ENCODE measurements around the gene NFIX. TPM values are rescaled to one million over a fixed set of nuclear protein-coding genes. Genes with fewer than 3 reads are reported as not detected.
A peak's percentile ranks its signal among the peaks of the same experiment; 100 is the strongest.

NFIX gene
- total RNA-seq, 3 donors from 2014 or later (not counting 1 experiment from before 2014, with no cell fraction given), result 0.61 to 2.1 (median 1.3) TPM

DNA sequence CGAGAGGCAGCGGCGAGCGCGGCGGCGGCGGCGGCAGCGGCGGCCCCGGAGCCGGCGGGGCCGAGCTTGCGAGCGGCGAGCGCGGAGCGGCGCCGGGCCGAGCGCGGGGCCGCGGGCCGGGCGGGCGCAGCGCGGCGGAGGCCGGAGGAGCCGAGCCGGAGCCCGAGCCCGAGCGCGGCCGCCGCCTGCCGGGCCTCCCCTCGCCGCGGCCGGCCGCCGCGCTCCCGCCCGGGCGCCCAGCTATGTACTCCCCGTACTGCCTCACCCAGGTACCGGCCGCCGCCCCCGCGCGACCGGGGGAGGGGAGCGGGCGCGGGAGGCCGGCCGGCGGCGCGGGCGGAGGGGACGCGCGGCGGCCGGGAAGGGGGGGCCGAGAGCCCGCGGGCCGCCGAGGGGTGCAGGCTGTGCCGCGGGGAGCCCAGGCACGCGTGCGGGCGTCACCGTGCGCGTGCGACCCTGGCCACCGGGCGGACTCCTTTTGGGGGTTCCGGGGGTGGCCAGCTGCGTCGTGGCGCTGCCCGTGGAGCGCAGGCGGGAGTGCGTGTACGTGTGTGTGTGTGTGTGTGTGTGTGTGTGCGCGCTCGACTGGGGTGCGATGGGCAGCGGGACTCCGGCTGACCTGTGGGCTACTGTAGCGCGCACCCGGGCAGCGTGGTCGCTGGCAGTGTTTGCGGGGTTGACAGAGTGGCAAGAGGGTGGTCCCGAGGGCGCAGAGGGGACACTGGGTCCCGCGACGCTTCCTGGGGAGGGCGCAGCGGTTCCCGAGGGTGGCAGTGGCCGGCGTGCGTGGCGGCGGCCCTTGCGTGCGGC lies 526 bp downstream of the NFIX start:
- peak overlapping the region; percentile 91 for H3K4me3 Mint-ChIP-seq
- H3K36me3 Mint-ChIP-seq, result no peaks in the 10 kb centered on the region
- Histone ChIP-seq H3K4me1 (ENCODE audit: control insufficient read depth, insufficient read depth, low read length) (peaks cover 12% of the 10 kb centered on the region), H3K27me3 (ENCODE audit: control insufficient read depth, insufficient read depth, low read length) (peaks cover 5% of the 10 kb centered on the region), H3K36me3 (ENCODE audit: control insufficient read depth, insufficient read depth, low read length) (no peaks in the 10 kb centered on the region), H3K4me3 (ENCODE audit: low read length) (peak overlapping the region; percentile 33), H3K27ac (ENCODE audit: low read length) (no peak overlapping the region), H3K9me3 (ENCODE audit: control insufficient read depth, insufficient read depth, low read length) (no peaks in the 10 kb centered on the region)
- H3K27me3 Mint-ChIP-seq (ENCODE audit: low read depth in 2 of 2), result peaks cover 19 to 41% of the 10 kb centered on the region in 2 donors
- H3K9me3 Mint-ChIP-seq, result no peaks in the 10 kb centered on the region
- H3K4me1 Mint-ChIP-seq, result peaks cover 6 to 11% of the 10 kb centered on the region in 2 donors
- whole genome bisulfite sequencing (ENCODE audit: insufficient coverage), result under 1% methylated on average over 129 of the region's 129 CpGs
- ATAC-seq (peak in 2 of 3 donors; percentile 36), DNase-seq (peak in 1 of 2 donors; percentile 45)
- TF ChIP-seq CTCF (IDR thresholded peaks at IDR 0.05), result no peak
- peak overlapping the region in 1 of 2 donors; percentile 52 for H3K27ac Mint-ChIP-seq
- intact Hi-C loops (cut with micrococcal nuclease), result no loop called here

DNA sequence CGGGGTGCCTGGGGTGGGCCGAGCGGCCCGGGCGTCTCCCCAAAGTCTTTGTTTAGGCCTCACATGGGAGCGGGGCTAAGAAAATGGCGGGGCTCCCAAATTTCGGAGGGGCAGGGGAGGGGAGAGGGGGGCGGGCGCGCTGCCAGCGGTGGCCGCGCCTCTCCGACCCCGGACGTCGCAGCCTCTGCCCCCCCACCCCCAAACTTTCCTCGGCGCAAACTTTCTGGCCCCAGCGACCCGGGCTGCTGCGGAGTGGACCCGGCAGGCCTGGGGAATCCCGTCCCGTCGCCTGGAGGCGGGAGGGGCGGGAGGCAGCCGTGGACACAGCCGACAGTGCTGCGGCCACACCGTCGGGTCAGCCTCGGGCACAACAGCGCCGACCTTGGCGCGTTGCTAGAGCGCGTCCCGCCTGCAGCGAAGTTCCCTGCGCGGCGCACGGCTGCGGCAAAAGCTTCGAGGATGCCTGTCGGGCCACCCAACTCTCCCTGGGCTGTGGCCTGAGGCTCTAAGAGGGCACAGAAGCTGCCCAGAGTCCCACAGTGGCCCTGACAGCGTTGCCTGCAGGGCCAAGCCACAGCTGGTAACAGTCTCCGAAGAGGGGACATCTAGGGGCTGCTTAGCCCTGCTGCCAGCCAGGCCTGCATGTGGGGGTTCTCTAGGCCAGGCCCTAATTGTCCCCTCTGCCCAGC lies 1.3 kb downstream of the NFIX start:
- intact Hi-C loops (cut with micrococcal nuclease), result no loop called here
- Histone ChIP-seq H3K36me3 (ENCODE audit: control insufficient read depth, insufficient read depth, low read length) (no peaks in the 10 kb centered on the region), H3K9me3 (ENCODE audit: control insufficient read depth, insufficient read depth, low read length) (no peaks in the 10 kb centered on the region), H3K4me3 (ENCODE audit: low read length) (no peak overlapping the region), H3K27me3 (ENCODE audit: control insufficient read depth, insufficient read depth, low read length) (peaks cover 5% of the 10 kb centered on the region), H3K4me1 (ENCODE audit: control insufficient read depth, insufficient read depth, low read length) (peaks cover 12% of the 10 kb centered on the region), H3K27ac (ENCODE audit: low read length) (no peak overlapping the region)
- TF ChIP-seq CTCF (IDR thresholded peaks at IDR 0.05), result no peak
- peaks cover 6 to 11% of the 10 kb centered on the region in 2 donors for H3K4me1 Mint-ChIP-seq
- DNase-seq (no peak), ATAC-seq (no peak)
- peak overlapping the region in 1 of 2 donors; percentile 52 for H3K27ac Mint-ChIP-seq
- peak overlapping the region; percentile 55 for H3K4me3 Mint-ChIP-seq
- 47% methylated on average over 49 of the region's 52 CpGs for WGBS (ENCODE audit: insufficient coverage)
- no peaks in the 10 kb centered on the region for H3K36me3 Mint-ChIP-seq
- H3K27me3 Mint-ChIP-seq (ENCODE audit: low read depth in 2 of 2), result peaks cover 19 to 35% of the 10 kb centered on the region in 2 donors
- no peaks in the 10 kb centered on the region for H3K9me3 Mint-ChIP-seq

GRCh38 chr19:12997179-12997966 lies 2.1 kb downstream of the NFIX start:
- TF ChIP-seq CTCF (IDR thresholded peaks at IDR 0.05), result no peak
- no peak overlapping the region for H3K27ac ChIP-seq (ENCODE audit: low read length)
- no peak for ATAC-seq
- Mint-ChIP-seq H3K27ac (no peak overlapping the region), H3K9me3 (no peaks in the 10 kb centered on the region), H3K4me3 (peak overlapping the region; percentile 2), H3K27me3 (ENCODE audit: low read depth in 2 of 2) (peaks cover 19 to 35% of the 10 kb centered on the region in 2 donors), H3K36me3 (no peaks in the 10 kb centered on the region), H3K4me1 (peaks cover 6 to 11% of the 10 kb centered on the region in 2 donors)
- peaks cover 12% of the 10 kb centered on the region for H3K4me1 ChIP-seq (ENCODE audit: control insufficient read depth, insufficient read depth, low read length)
- no peaks in the 10 kb centered on the region for H3K9me3 ChIP-seq (ENCODE audit: control insufficient read depth, insufficient read depth, low read length)
- no peak overlapping the region for H3K4me3 ChIP-seq (ENCODE audit: low read length)
- intact Hi-C loops (cut with micrococcal nuclease), result no loop called here
- H3K36me3 ChIP-seq (ENCODE audit: control insufficient read depth, insufficient read depth, low read length), result no peaks in the 10 kb centered on the region
- no peak for DNase-seq
- WGBS (ENCODE audit: insufficient coverage), result 96% methylated on average over 25 of the region's 25 CpGs
- H3K27me3 ChIP-seq (ENCODE audit: control insufficient read depth, insufficient read depth, low read length), result peaks cover 5% of the 10 kb centered on the region

All from natural killer cell (primary cell).